Inflammatory macrophage treated with lipopolysaccharide for 1 hour (primary cell): Measurements from ENCODE around the gene ERBB4.

Source experiments
- DNase-seq, 2 donors: peaks; one replicate each; pipeline ENCODE4 v3.0.0-alpha.2; 2020 to 2022

Gene ERBB4

DNA sequence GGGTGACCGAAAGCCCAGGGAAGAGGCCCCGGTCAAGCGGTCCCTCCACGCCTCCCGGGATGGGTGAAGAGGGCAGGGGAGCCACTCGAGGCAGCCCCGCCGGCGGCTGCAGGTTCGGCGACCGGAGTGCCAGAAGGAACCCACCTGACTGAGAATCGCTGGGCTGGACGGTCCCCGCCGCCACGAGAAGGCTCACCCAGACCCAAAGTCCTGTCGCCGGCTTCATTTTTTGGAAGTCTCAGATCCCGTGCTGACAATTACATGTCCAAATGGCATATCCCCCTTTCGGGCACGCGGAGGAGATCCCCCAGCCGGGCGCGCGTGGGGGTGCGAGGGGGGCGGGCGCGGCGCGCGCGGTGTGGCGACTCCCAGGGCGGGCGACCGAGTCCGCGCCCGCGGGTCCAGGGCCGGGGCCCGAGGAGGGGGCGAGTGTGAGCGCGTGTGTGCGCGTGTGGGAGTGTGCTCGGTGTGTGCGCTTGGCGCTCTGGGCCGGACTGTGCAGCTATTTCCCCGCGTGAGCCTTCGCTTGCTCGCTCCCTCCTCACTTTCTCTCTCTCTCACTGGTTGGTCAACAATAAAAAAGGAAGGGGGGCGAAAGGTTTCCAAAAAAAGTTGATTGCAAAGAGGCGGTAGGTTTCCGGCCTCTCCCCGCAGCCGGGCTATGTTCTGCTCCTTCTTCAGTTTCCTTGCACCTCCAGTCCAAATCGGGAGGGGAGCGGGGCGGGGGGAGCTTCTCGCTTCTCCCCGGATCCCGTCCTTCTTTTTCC, at the start of gene ERBB4:
ERBB4 (minus strand) TSS at position 498 of the 767 bp plus-strand sequence; CDS start at position 226, 272 bp downstream.
- DNase-seq = no peak

DNA sequence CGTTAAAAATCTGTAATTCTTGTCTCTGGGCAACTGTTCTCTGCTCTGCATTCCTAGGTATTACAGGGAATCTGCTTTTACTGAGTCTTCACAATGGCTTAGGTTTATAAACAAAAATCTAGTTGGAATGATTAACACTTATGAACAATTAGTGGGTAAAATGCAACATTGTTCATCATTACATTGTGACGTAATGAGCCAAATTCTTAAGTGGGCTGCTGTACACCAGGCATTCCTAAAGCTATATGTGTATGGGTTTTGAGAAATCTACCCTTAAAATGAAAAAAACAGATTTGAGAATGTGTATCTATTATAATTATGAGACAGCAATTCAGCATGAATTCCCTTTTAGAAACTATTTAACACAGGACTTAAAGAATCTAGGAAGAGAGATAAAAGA, 41.5 kb upstream of the ERBB4 start:
- DNase-seq = no peak

DNA sequence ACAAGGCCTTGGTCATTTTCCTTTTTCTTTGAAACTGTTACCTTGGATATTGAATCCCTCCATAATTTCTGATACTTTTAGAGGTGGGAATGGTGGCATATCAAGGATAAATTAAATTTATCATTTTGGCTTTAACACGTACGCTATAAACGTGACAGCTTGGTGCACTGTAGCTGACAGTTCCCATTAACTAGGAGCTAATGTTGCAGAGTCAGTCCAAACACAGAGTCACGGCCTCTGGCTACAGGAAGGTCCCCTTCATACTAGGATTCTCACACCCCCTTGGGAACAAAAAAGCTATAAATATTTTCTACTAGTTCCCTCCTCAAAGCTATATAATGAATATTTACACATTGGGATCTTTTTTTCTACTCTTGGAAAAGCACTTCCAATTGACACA, 17.7 kb upstream of the ERBB4 start:
- DNase-seq = no peak

DNA sequence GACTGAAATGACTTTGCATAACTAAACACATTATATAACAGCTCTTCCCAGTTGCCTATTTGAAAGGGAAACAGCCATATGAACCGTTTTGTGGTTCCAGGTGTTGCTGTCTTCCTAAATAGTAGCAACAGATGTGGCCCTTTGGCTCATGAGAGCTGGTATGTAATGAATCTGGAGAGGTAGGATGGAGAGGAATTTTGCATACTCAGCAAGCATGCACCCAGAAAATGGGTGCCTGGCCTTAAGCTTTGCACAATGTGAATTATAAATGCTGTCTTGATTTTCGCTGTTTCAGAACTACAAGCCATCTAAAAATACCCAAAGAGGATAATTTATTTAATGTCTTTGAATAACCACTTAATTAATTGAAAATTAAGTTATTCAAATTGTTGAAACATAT, 15.6 kb upstream of the ERBB4 start:
- DNase-seq = no peak

DNA sequence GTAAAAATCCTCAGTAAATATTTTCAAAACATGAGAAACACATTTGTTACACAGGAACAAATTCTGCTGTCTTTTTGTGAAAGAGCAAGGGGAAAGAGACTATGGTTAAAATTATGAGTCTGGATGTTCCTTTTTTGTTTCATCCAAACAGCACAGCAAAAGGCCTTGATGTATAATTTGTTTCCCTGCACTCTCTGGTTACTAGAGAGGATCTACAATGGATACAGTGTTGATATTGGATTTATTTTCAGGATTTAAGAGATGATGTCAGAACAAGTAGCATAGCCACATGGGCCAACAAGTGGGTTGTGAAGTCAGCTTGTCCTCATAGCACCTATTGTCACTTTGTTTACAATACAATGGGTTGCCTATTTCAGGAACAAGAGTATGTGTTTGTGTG, 11.3 kb upstream of the ERBB4 start:
- DNase-seq = no peak

DNA sequence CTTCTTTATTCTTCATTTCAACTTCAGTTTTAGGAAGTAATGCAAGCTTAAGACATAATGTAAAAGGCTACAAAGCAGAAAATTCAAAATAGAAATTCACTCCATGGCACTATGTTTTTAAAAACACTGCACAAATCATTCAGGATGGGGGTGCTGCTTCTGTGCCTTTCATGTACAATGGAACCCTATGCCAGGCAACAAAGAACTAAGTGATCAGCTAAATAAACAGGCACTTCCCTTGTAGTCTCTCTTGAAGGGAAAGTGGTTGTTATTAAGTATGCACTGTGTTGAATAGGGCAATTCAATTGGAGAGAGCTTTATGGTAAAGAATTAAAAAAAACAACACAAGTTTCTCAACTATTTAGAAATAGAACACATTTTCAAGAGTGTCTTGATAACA, 10.9 kb upstream of the ERBB4 start:
- no peak for DNase-seq

DNA sequence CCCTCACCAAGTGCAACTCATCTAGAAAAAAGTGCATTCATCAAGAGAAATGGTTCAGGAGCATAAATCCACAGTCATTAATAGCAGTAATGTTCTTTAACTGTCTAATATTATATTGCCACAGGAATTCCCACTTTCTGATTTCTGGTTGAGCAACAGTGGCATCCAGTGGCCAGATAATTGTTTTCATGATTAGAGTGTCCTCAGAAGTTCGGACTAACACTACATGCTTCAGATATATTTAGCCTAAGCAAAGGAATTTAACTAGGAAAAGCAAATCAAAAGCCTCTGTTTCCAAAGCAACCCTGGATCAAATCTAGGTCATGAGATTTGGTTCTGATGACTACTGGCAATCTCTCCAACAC, 9.8 kb upstream of the ERBB4 start:
- no peak for DNase-seq

DNA sequence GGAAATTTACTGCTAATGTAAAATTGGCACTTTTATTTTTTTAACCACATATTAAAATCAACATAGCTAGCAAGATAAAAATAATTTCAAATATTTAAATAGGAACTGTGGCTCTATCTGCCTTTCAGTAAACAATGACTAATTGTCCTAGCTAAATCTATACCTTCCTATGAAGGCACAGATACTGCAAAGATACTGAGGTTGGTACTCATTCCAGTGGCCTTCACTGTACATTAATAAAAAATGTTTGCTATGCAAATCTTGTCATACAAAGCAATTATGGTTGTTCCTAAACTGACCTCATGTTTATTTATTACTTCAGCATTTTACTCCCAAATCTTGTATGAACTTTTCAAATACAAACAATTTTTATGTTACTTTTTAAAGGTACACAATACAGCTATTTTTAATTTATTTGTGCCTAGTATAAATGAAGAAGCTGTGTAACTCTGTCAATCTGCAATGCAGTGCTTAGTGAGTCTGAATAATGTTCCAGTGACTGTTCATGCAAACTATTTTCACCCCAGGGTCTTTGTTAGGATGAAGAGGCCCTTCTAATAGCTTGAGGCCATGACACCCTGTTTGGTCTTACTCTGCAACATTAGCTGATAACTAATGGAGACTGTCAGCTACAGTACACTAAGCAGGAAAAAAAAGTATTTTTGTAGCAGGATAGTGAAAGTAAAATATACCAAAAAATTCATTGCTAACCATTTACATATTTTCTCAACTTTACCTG, 9.3 kb upstream of the ERBB4 start:
- no peak for DNase-seq

DNA sequence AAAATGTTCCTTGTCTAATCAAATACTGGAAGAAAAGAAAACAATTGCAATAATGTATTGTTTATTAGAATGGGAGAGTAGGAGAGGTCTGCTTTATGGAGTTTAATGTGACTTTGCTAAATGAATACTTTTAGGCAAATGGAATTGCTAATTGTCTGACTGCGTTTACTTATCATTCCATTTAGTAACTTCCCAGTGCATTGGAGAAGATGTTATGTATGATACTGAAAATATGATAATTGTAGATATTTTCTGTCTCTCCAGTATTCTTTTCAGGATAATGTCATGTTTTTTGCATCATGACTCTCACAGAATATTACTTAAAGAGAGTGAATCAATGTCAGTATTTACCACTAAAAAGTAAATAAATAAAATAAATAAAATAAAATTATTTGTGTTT, 8.1 kb upstream of the ERBB4 start:
- no peak for DNase-seq

DNA sequence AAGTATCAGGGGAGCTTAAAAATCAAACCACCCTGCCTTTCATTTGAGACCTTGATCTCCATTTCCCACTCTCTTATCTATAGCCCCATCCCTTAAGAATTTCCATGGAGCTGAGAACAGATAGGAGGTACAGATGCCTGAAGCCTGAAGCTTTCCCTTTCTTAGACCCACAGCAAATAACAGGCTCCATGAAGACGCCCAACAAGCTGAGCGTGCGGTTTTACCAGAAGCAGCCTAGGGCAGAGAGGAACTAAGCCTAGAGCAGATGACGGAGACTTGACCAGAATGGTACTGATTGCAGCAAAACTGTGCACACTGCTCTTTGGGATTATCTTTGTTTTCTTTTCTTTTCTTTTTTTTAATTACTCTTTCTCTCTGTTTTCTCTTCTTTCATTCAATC, 1.7 kb upstream of the ERBB4 start:
- DNase-seq = no peak

DNA sequence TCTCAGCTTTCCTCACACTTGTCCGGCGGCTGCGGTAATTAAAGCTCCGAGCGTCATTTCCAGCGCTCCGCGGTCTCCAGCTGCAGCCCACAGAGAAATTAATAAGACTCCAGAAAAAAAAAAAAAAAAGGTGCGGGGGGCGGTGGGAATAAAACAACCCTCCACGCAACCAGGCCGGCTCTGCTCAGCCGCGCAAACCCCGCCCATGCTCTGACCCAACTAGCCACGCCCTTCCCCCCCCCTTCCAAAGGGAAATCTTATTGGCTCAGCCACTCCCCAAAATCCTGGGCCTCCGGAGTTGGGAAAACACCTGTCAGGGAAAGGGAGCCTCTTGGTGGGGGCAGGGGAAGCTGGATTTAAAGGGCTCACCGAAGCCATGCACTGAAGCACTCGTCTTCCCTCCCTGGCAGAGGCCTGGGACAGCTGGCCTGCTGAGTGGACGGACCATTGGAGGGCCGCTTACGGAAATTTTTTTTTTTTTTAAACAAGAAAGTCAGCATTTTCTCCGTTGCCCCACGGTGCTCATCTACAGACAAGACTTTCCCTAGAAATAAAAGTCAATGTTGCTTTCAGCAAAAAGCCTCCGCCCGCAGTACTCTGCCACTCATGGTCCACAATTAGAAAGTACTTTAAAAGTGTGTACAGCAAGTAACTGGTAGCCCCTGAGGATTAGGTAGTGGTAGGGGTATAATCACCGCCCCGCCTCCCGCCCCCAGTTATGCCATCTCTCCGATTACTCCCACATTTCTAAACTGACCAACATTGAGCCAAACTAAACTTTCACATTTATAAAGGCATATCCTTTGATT, 674 bp upstream of the ERBB4 start:
- no peak for DNase-seq

DNA sequence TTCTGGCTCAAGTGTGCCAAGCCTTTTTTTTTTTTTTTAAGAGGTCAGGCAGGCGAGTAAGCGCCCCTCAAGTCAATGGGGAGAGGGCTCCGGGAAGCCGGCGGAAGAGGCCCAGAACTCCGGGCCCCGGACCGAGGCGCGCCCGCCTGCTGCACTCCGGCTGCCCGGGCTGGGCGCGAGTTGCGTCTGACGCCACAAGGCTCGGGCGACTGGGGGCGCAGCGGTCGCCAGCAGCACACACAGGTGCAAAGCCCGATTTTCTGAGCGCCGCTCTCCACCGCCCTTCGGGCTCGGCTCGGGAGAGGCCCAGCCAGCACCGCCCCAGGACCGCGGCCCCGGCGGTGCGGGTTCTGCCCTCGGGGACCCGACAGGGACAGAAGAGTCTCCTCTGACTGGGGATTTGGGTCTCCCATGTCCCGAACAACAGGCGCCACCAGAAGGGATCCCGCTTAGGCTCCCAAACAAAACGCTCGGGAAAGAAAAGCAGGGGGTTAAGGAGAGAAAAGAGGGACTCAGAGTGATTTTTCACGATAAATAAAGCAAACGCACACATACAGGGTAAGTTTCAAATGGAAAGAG, 787 bp downstream of the ERBB4 start:
- DNase-seq = no peak

DNA sequence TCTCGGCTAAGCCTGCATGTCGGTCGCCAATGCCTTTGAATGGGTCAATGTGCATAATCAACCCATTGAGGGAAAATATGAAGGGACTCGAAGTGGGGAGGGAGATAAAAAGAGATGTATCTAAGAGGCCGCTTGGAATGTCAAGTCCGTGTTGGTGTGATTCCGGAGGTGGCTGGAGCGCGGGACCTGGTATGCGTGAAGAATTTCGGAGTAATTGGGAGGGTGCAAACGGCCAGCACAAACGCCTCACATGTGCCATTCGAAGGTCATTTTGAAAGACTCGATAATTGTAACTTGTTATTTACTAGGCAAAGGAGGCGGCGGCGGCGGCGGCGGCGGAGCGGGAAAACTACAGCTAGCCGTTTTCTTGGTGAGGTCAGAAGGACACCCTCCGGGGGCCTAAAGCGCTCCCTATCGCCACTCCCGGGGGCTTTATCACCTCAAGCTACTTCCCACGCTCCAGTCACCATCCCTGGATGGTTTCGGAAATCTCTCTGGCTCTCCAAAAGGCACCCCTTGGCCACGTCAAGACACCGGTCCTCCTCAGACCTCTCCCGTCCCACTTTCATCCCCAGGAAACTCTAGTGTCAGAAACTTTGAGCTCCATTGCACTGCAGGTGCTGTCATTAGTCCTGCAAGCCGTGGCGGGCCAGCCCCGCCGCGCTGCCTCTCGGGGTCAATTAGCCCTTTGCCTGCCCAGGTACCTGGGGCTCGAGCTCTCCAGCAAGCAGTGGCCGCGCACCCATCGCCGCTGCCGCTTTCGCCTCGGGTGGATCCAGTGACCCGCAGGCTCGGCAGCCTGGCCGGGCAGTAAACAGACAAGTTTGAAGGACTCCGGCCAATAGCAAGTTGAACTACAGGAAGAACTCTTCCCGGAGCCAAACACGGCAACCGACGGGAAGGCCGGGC, 1.5 kb downstream of the ERBB4 start:
- DNase-seq = no peak

DNA sequence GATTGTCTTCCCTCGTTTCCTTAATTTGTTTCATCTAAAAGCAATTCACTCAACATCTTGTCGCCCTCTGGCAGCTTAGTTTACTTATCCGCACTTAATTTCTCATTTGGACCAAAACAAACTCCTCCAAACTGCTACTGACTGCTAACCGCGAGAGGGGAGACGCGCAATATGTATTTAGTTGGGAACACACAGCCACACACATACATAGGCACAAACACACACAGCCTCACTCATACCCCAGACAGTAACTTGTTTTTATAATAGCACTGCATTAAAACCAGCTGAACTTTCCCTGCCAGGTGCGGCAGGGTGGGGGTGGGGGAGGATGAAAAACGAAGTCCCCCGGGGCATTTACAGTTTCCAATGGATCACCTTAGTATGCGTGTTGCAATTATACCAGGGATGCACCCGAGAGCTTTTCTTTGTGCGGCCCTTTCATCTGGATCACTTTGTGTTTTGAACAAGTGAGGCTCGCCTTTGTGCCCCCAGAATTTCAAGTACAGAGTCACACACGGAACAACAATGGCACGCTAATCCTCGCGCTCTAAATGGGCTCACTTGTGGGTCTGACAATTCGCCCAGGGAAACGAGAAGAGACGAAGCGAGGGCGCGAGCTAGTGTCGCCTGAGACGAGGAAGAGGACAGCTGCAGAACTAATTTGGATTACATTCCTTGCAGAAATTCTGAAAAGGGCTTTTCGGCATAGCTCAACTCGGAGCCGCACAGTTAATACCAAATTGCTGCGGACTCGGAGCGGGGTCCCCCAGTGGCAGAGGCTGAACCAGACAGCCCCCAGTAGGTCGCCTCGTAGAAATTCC, 2.4 kb downstream of the ERBB4 start:
- DNase-seq = no peak

DNA sequence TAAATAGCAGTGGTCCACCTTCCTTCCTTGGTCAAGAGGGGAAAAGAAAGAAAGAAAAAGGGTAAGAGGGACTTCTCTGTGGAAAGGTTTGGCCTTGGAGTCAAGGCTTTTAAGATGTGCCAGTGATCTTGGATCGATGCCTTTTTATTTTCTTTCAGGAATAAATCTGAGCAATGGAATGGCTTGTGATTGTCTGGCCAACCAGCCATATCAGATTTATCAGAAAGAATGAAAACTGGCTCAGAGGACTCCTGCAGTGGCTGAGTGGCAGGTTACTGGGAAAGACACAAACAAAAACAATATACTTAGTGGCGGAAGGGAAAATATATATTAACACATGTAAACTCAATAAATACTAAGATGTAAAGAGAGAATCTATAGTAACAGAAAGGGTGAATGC, 4.3 kb downstream of the ERBB4 start:
- DNase-seq = no peak

DNA sequence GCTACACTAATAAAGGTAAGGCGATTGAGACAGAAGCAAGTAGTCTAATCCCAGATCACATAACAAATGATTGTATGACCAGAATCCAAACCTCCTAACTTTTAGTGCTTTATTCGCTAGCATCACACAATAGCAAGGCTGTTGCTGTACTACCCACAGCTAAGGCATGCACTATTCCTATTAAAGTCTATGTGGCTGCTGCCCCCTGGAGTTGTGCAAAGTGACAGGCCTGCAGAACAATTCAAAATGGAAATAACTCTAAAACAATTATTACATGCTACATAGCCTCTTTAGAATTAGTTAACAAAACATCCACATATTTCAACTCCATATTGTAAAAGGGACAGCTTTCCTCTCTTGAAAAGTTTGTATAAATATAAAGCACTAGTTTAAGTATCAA, 6.0 kb downstream of the ERBB4 start:
- DNase-seq = no peak

DNA sequence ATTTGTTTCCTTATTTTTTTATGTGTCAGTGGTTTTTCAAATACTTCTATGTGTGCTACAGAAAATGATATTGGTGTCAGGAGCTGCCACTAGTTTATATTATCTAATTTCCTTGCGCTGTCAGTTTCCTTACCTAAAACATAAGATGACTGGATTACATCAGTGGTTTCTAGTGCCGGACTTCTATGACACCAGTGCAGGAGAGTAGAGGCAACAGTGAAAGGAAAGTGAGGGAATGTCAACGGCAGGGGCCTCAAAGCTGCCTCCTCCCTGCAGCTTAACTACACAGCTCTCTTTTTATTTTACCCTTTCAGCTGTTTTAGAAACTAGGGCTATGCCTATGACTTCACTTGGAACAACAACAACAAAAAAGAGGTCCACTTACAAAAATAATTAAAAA, 6.5 kb downstream of the ERBB4 start:
- DNase-seq = no peak

DNA sequence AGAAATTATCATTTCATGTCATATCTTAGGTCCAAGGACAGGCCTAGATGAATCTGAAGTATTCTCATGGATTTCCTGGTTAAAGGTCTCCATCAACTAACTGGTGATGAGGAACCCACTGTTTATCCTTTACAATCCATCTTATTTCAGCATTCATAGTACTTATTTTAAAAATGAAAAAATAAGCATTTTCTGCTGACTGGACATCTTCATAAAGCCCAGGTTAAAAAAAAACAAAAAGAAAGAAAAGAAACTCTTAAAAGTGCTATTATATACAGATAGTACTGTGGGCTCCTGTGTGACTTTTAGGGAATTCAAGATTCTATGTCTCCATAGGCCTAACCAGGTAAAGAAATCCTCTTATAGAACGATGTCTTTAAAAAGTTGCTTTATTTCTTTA, 7.1 kb downstream of the ERBB4 start:
- no peak for DNase-seq

DNA sequence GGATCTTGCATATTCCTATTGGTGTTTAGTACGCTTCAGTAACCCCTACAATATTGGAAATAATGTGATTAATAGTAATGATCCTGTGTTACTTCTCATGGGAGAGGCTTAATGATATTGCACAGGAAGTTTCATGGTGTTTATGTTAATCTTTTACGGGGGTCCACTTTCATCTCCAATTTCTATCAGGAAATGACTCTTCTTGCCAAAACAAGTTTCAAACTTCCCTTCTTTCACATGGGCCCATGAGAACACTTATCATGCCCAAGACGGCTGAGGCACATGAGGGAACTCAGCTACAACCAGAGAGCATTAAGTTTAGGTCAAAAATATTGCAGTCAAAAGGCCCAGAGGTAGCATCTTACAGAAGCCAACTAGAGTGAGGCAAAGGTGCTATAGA, 7.6 kb downstream of the ERBB4 start:
- DNase-seq = no peak

DNA sequence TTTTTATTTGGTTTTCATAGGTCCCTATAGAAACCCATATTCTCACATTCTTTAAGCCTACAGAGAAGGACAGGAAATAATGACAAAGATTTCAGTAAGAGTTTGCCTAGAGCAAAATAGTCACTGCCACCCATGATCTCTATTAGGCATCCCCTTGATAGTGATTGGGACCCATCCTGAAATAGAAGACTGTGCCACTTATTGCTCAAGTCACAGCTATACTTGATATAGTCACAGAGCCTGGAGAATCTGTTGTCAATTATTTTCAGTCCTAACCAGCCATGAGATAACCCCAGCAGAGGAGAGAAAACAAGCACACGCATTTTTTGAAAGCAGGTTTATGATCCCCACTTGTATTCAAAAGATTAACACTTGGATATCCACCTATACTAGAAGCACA, 8.2 kb downstream of the ERBB4 start:
- no peak for DNase-seq

DNA sequence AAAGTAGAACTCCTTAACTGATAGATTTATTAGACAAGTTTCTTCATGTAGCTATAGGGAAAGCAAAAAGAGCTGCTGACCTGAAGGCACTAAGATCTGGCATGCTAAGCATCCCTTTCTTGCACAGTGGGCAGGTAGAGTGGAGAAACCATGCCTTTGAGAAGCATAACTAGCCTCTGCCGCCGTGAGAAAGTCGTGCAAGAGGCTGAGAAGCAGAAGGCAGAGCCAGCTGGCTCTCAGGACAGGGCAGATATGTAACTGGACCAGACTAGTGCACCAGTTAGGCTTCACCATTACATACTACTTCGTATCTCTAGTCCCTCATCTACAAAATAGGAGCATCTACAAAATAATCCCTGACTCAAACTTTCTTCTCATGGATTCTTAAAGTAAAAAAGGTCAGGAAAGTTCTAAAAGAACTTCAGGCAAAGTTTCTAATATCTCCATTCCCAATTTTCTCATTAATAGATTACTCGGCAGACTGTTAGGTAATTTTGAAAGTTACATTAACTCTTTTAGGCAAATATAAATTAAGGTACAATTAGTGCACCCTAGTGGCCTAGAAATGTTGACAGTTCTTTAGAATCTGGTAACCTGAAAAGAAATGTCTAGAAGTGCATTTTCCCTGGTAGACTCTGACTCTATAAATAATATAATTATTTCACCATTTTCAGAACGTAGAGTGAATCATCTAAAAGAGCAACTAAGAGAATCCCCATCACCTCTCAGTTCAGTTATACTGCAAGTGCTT, 10.3 kb downstream of the ERBB4 start:
- DNase-seq = no peak
